GM21390 (cell line): ENCODE measurements around the gene GPR176.
"Not testable (repeated sequence)": the region's sequence is repeated elsewhere in the genome, so short reads cannot be mapped to it uniquely, and the experiment has no call there.

Experiments used
- ATAC-seq: cut with Tn5 transposase; IDR thresholded peaks from one replicate; pipeline ENCODE4 v1.9.1; 2021; ENCODE audit not compliant: unreplicated experiment

The GPR176 gene

GRCh38 chr15:39817892-39818291 lies 102.2 kb downstream of the GPR176 start:
- ATAC-seq: no peak

- ATAC-seq: no peak
These were observed 105.6 kb downstream of the GPR176 start for GRCh38 chr15:39814489-39814888.

- not testable (repeated sequence) for ATAC-seq
These were observed 107.4 kb downstream of the GPR176 start for GRCh38 chr15:39812651-39813050.

- no peak for ATAC-seq
These were observed 111.2 kb downstream of the GPR176 start for GRCh38 chr15:39808909-39809308.

GRCh38 chr15:39807791-39808190 lies 112.3 kb downstream of the GPR176 start:
- no peak for ATAC-seq

GRCh38 chr15:39804026-39804425 lies 116.0 kb downstream of the GPR176 start:
- no peak for ATAC-seq

GRCh38 chr15:39803016-39803415 lies 117.0 kb downstream of the GPR176 start:
- no peak for ATAC-seq

- ATAC-seq: peak; percentile 59
These were observed 118.3 kb downstream of the GPR176 start for GRCh38 chr15:39801641-39802309.

- ATAC-seq: no peak
These were observed 120.5 kb downstream of the GPR176 start for GRCh38 chr15:39799552-39800011.

- no peak for ATAC-seq
These were observed 121.7 kb downstream of the GPR176 start for GRCh38 chr15:39798382-39798781.

- ATAC-seq: no peak
These were observed 122.7 kb downstream of the GPR176 start for GRCh38 chr15:39797407-39797806.

GRCh38 chr15:39796601-39797000 lies 123.5 kb downstream of the GPR176 start:
- ATAC-seq: no peak

- no peak for ATAC-seq
These were observed 124.6 kb downstream of the GPR176 start for GRCh38 chr15:39795486-39795885.

GRCh38 chr15:39794954-39795353 lies 125.1 kb downstream of the GPR176 start:
- ATAC-seq: no peak

GRCh38 chr15:39793923-39794322 lies 126.1 kb downstream of the GPR176 start:
- no peak for ATAC-seq

- ATAC-seq: no peak
These were observed 127.2 kb downstream of the GPR176 start for GRCh38 chr15:39792844-39793335.

GRCh38 chr15:39792025-39792843 lies 127.8 kb downstream of the GPR176 start:
- ATAC-seq: no peak

- no peak for ATAC-seq
These were observed 130.3 kb downstream of the GPR176 start for GRCh38 chr15:39789736-39790135.

- ATAC-seq: no peak
These were observed 131.1 kb downstream of the GPR176 start for GRCh38 chr15:39788800-39789565.

GRCh38 chr15:39788108-39788507 lies 132.0 kb downstream of the GPR176 start:
- ATAC-seq: no peak

GRCh38 chr15:39787479-39787878 lies 132.6 kb downstream of the GPR176 start:
- no peak for ATAC-seq
